H9 (cell line): ENCODE measurements around the gene SVOP. TPM values are rescaled to one million over a fixed set of nuclear protein-coding genes. Genes with fewer than 3 reads are reported as not detected.

Experiments
- DNase-seq: peaks from one replicate; pipeline ENCODE4 v3.0.0-alpha.2; 2017
- H2AFZ ChIP-seq: one replicate; pipeline ENCODE4 v1.6.1; 2013; ENCODE audit warnings: mild to moderate bottlenecking, low read length, control low read depth, moderate library complexity
- H2AK5ac ChIP-seq: 2 replicates; pipeline ENCODE4 v1.6.1; 2013; ENCODE audit warnings: low read length, control low read depth, mixed read lengths; ENCODE audit not compliant: insufficient read length
- H2BK120ac ChIP-seq: one replicate; pipeline ENCODE4 v1.6.1; 2013; ENCODE audit warnings: low read depth, mild to moderate bottlenecking, low read length, control low read depth, inconsistent platforms; ENCODE audit not compliant: poor library complexity, severe bottlenecking
- H2BK12ac ChIP-seq: 2 replicates; pipeline ENCODE4 v1.6.1; 2013; ENCODE audit warnings: low read length, control low read depth, mixed read lengths, low read depth; ENCODE audit not compliant: insufficient read length
- H2BK15ac ChIP-seq: 2 replicates; pipeline ENCODE4 v1.6.1; 2013; ENCODE audit warnings: low read depth, low read length, control low read depth
- H2BK20ac ChIP-seq: one replicate; pipeline ENCODE4 v1.6.1; 2013; ENCODE audit warnings: low read depth, mild to moderate bottlenecking, low read length, control low read depth, inconsistent platforms; ENCODE audit not compliant: poor library complexity, severe bottlenecking
- H2BK5ac ChIP-seq: 2 replicates; pipeline ENCODE4 v1.6.1; 2013; ENCODE audit warnings: low read length, control low read depth, mixed read lengths; ENCODE audit not compliant: insufficient read length
- H3K14ac ChIP-seq: 2 replicates; pipeline ENCODE4 v1.6.1; 2013; ENCODE audit warnings: low read length, control low read depth; ENCODE audit not compliant: insufficient read depth
- H3K18ac ChIP-seq: 2 replicates; pipeline ENCODE4 v1.6.1; 2013; ENCODE audit warnings: low read depth, mild to moderate bottlenecking, mixed read lengths, low read length, control low read depth; ENCODE audit not compliant: insufficient read length
- H3K23ac ChIP-seq: 2 replicates; pipeline ENCODE4 v1.6.1; 2013; ENCODE audit warnings: low read length, control low read depth, mixed read lengths, low read depth; ENCODE audit not compliant: insufficient read length
- H3K23me2 ChIP-seq: 2 replicates; pipeline ENCODE4 v1.6.1; 2013; ENCODE audit warnings: low read depth, mild to moderate bottlenecking, mixed read lengths, low read length, control low read depth; ENCODE audit not compliant: insufficient read length, poor library complexity, severe bottlenecking
- H3K27ac ChIP-seq: 2 replicates; pipeline ENCODE4 v1.5.1; 2013; ENCODE audit warnings: low read length, control low read depth, mixed read lengths, low read depth; ENCODE audit not compliant: insufficient read length
- H3K27me3 ChIP-seq: 2 replicates; pipeline ENCODE4 v1.6.1; 2013; ENCODE audit warnings: low read length, control low read depth, inconsistent platforms; ENCODE audit not compliant: insufficient read depth
- H3K4ac ChIP-seq: 2 replicates; pipeline ENCODE4 v1.6.1; 2013; ENCODE audit warnings: low read depth, mild to moderate bottlenecking, control low read depth, inconsistent platforms, low read length, moderate library complexity
- H3K4me1 ChIP-seq: 2 replicates; pipeline ENCODE4 v1.6.1; 2013; ENCODE audit warnings: low read length, control low read depth, inconsistent platforms; ENCODE audit not compliant: insufficient read depth
- H3K4me2 ChIP-seq: 2 replicates; pipeline ENCODE4 v1.6.1; 2013; ENCODE audit warnings: low read length, control low read depth, mixed read lengths; ENCODE audit not compliant: insufficient read length, insufficient read depth
- H3K56ac ChIP-seq: 2 replicates; pipeline ENCODE4 v1.6.1; 2013; ENCODE audit warnings: low read depth, mild to moderate bottlenecking, mixed read lengths, low read length, control low read depth; ENCODE audit not compliant: insufficient read length
- H3K79me1 ChIP-seq: 2 replicates; pipeline ENCODE4 v1.6.1; 2013; ENCODE audit warnings: low read depth, mild to moderate bottlenecking, moderate library complexity, low read length, control low read depth, inconsistent platforms; ENCODE audit not compliant: insufficient read depth, poor library complexity, severe bottlenecking
- H3K79me2 ChIP-seq: 2 replicates; pipeline ENCODE4 v1.6.1; 2013; ENCODE audit warnings: low read length, control low read depth, inconsistent platforms; ENCODE audit not compliant: insufficient read depth
- H3K9ac ChIP-seq: 2 replicates; pipeline ENCODE4 v1.6.1; 2013; ENCODE audit warnings: low read length, control low read depth, mixed read lengths; ENCODE audit not compliant: insufficient read length; ENCODE audit errors: extremely low read depth
- H3K9me3 ChIP-seq: one replicate; pipeline ENCODE4 v1.6.1; 2013; ENCODE audit warnings: low read depth, low read length, inconsistent platforms; ENCODE audit not compliant: control insufficient read depth
- H3T11ph ChIP-seq: one replicate; pipeline ENCODE4 v1.6.1; 2013; ENCODE audit warnings: mild to moderate bottlenecking, low read length, control low read depth, inconsistent platforms
- H4K20me1 ChIP-seq: one replicate; pipeline ENCODE4 v1.6.1; 2013; ENCODE audit not compliant: control insufficient read depth, insufficient read length, insufficient read depth
- H4K5ac ChIP-seq: 2 replicates; pipeline ENCODE4 v1.6.1; 2013; ENCODE audit warnings: low read depth, mild to moderate bottlenecking, mixed read lengths, low read length, control low read depth; ENCODE audit not compliant: insufficient read length
- H4K8ac ChIP-seq: replicated peaks from 2 replicates; pipeline ENCODE4 v1.6.1; 2013; ENCODE audit warnings: low read length, control low read depth, mixed read lengths, low read depth; ENCODE audit not compliant: insufficient read length
- H4K91ac ChIP-seq: 2 replicates; pipeline ENCODE4 v1.6.1; 2013; ENCODE audit warnings: low read depth, mild to moderate bottlenecking, moderate library complexity, mixed read lengths, low read length, control low read depth; ENCODE audit not compliant: insufficient read length
- H3K27ac Mint-ChIP-seq, 3 experiments: 2 replicates in 2 of 3; 3 replicates in 1 of 3; pipeline ENCODE4 v1.8.0; 2020 to 2021; ENCODE audit warnings: mixed read lengths in 3 of 3, mild to moderate bottlenecking in 1 of 3, moderate library complexity in 1 of 3
- H3K27me3 Mint-ChIP-seq: 2 replicates; pipeline ENCODE4 v1.8.0; 2021; ENCODE audit warnings: low read depth, mild to moderate bottlenecking, moderate library complexity, mixed read lengths
- H3K36me3 Mint-ChIP-seq, 3 experiments: 2 replicates in 2 of 3; 3 replicates in 1 of 3; pipeline ENCODE4 v1.8.0; 2020 to 2021; ENCODE audit warnings: low read depth in 3 of 3, mixed read lengths in 3 of 3; ENCODE audit not compliant: insufficient read depth in 1 of 3
- H3K4me1 Mint-ChIP-seq, 2 experiments: 2 replicates each; pipeline ENCODE4 v1.8.0; 2020; ENCODE audit warnings: mixed read lengths in 2 of 2
- H3K4me3 Mint-ChIP-seq, 2 experiments: 2 replicates in 1 of 2; 3 replicates in 1 of 2; pipeline ENCODE4 v1.8.0; 2020 to 2021; ENCODE audit warnings: mild to moderate bottlenecking in 2 of 2, mixed read lengths in 2 of 2, moderate library complexity in 1 of 2
- H3K9me3 Mint-ChIP-seq, 2 experiments: 2 replicates in 1 of 2; 3 replicates in 1 of 2; pipeline ENCODE4 v1.8.0; 2020; ENCODE audit warnings: mild to moderate bottlenecking in 2 of 2, mixed read lengths in 2 of 2, moderate library complexity in 1 of 2
- CTCF ChIP-seq: fragments of 200-600 bp; sonication (generic); conservative IDR thresholded peaks from 3 replicates; pipeline ENCODE4 v1.8.0; 2021; ENCODE audit warnings: antibody characterized with exemption, mild to moderate bottlenecking
- WGBS: extraction: QIAGEN DNeasy Blood & Tissue Kit; methylation state at CpG from one replicate; pipeline ENCODE4 v1.1.7; 2013; ENCODE audit warnings: missing lambda C conversion rate, low lambda C conversion rate, mixed read lengths; ENCODE audit not compliant: insufficient read length; ENCODE audit errors: extremely low coverage; 5-methylcytosine and 5-hydroxymethylcytosine counted together
- total RNA-seq: library from RNA; stranded (reverse); gene quantifications from 2 replicates; pipeline ENCODE4 v1.2.1, GENCODE V29; 2021

The SVOP gene
- total RNA-seq, 1 experiment from 2014 or later, result 0.15 TPM

GRCh38 chr12:108996320-108996719, 24.5 kb downstream of the SVOP start:
- H2AK5ac ChIP-seq, result no peak overlapping the region
- H3K27ac ChIP-seq, result no peak overlapping the region
- WGBS, result no CpG with 5 or more reads among the region's 6 CpGs
- no peak overlapping the region for H2BK20ac ChIP-seq
- H3K4me1 Mint-ChIP-seq, result peaks cover 0 to 4% of the 10 kb centered on the region in 2 experiments; a peak in 2 of 4 replicates
- peaks cover 2% of the 10 kb centered on the region; the same call in 1 of the 2 replicates for H3K27me3 Mint-ChIP-seq
- H3K79me2 ChIP-seq, result no peaks in the 10 kb centered on the region
- H3K27me3 ChIP-seq, result no peaks in the 10 kb centered on the region
- no peaks in the 10 kb centered on the region for H3K23me2 ChIP-seq
- H4K91ac ChIP-seq, result no peak overlapping the region
- no peak for DNase-seq
- no peak overlapping the region for H3K4ac ChIP-seq
- no peaks in the 10 kb centered on the region for H3K79me1 ChIP-seq
- H2AFZ ChIP-seq, result no peak overlapping the region
- no peak overlapping the region for H3K56ac ChIP-seq
- no peak overlapping the region; the same call in 1 of the 2 replicates for H3K14ac ChIP-seq
- no peak overlapping the region for H4K8ac ChIP-seq
- H2BK5ac ChIP-seq, result no peak overlapping the region
- H4K5ac ChIP-seq, result no peak overlapping the region
- no peak overlapping the region for H2BK15ac ChIP-seq
- H2BK12ac ChIP-seq, result no peak overlapping the region
- H2BK120ac ChIP-seq, result no peak overlapping the region
- H3T11ph ChIP-seq, result no peak overlapping the region
- no peak overlapping the region for H3K23ac ChIP-seq
- H3K18ac ChIP-seq, result no peak overlapping the region
- no peaks in the 10 kb centered on the region for H4K20me1 ChIP-seq
- no peaks in the 10 kb centered on the region for H3K9me3 ChIP-seq
- H3K4me3 Mint-ChIP-seq, result peak overlapping the region in 1 of 2 experiments; percentile 50; a peak in 2 of 5 replicates
- no peak overlapping the region; a peak in 1 of 7 replicates for H3K27ac Mint-ChIP-seq
- H3K9me3 Mint-ChIP-seq, result peaks cover 5 to 16% of the 10 kb centered on the region in 2 experiments
- no peak overlapping the region for H3K9ac ChIP-seq
- no peak overlapping the region for H3K4me2 ChIP-seq
- no peak for TF ChIP-seq CTCF
- no peaks in the 10 kb centered on the region for H3K4me1 ChIP-seq
- peaks cover 1 to 20% (median 1%) of the 10 kb centered on the region in 3 experiments; a peak in 5 of 7 replicates for H3K36me3 Mint-ChIP-seq
